GM13977 (cell line): ENCODE measurements around the gene HOMER1.

ENCODE experiments used
- DNase-seq: peaks from one replicate; pipeline ENCODE4 v3.0.0; 2012; ENCODE audit warnings: low spot score
- in situ Hi-C: fragments of 300-500 bp; cut with MboI; formaldehyde crosslinking; loops from one replicate; pipeline ENCODE4 v1.12.0; 2022; ENCODE audit warnings: low sequenced_read_pairs, low pct_unique_long_range_greater_than_20kb, mixed read lengths, inconsistent platforms; ENCODE audit not compliant: unreplicated experiment
- TF ChIP-seq, protein P1 (sequence below): IDR thresholded peaks from 2 replicates; pipeline ENCODE4 v1.5.1; 2012; ENCODE audit warnings: mild to moderate bottlenecking, control low read depth; ENCODE audit not compliant: insufficient read depth; ENCODE audit errors: extremely low read depth, missing control alignments

The HOMER1 gene

GRCh38 chr5:79378510-79379186 lies 135.3 kb downstream of the HOMER1 start:
- TF ChIP-seq, protein P1, sequence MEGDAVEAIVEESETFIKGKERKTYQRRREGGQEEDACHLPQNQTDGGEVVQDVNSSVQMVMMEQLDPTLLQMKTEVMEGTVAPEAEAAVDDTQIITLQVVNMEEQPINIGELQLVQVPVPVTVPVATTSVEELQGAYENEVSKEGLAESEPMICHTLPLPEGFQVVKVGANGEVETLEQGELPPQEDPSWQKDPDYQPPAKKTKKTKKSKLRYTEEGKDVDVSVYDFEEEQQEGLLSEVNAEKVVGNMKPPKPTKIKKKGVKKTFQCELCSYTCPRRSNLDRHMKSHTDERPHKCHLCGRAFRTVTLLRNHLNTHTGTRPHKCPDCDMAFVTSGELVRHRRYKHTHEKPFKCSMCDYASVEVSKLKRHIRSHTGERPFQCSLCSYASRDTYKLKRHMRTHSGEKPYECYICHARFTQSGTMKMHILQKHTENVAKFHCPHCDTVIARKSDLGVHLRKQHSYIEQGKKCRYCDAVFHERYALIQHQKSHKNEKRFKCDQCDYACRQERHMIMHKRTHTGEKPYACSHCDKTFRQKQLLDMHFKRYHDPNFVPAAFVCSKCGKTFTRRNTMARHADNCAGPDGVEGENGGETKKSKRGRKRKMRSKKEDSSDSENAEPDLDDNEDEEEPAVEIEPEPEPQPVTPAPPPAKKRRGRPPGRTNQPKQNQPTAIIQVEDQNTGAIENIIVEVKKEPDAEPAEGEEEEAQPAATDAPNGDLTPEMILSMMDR, result no peak

DNA sequence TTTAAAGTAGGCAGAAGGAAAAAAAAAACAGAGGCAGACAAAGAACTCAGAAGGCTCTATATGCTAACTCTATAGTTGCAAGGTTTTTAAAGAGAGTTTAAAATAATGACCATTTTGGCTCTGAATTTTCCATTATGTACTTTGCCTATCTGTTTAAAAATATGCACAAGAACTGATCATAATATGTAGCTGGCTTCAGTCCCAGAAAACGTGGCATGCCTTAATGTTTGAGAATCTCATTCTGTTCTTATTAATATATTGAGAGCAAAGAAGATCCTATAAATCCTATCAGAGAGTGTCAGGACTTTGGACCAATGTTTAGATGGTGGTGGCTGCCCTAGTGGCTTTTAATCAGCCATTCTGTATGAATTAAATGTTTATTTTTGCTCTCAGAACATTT lies 156.5 kb downstream of the HOMER1 start:
- in situ Hi-C loops, result no loop called here
- TF ChIP-seq, protein P1, result no peak
- DNase-seq, result no peak

More at GRCh38 chr5:79378510-79379186, 135.3 kb downstream of the HOMER1 start:
- no peak for DNase-seq
- in situ Hi-C loops, result no loop called here

DNA sequence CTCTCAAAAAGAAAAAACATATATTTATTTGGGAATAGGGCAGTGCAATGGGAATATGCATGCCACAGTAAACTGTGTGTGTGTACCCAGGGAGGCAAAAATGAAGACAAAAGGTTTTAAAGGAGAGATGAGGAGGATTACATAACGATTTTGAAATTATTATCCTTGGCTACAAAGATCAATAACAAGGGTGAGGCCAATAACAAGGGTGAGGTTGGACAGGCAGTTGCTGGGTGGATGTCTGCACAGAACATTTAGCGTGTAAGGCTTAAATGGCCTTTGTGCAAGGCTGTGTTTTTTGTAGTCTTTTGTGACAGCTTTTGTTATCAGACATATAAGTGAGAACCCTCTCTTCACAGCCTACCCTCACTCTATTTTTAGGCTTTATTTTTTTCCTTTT lies 164.1 kb downstream of the HOMER1 start:
- TF ChIP-seq, protein P1, result no peak
- in situ Hi-C loops, result no loop called here
- no peak for DNase-seq

DNA sequence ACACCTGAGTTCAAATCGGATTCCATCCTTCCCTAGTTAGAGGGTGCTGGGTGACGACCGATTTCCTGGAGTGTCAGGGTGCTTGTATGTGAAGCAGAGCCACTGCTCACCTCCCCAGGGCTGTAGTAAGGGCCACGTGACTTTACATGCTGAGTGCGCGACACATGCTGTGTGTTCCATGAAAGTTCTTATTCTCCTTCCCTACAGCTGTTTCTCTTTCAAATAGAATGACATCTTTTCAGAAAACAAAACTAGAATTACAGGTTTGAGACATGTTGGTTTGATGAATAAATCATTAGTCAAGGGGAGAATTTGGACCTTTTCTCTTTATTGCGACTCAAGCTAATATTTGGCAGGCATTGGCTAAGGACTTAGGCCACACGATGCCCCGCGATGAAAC lies 164.9 kb downstream of the HOMER1 start:
- no peak for DNase-seq
- in situ Hi-C loops, result no loop called here
- TF ChIP-seq, protein P1, result no peak

DNA sequence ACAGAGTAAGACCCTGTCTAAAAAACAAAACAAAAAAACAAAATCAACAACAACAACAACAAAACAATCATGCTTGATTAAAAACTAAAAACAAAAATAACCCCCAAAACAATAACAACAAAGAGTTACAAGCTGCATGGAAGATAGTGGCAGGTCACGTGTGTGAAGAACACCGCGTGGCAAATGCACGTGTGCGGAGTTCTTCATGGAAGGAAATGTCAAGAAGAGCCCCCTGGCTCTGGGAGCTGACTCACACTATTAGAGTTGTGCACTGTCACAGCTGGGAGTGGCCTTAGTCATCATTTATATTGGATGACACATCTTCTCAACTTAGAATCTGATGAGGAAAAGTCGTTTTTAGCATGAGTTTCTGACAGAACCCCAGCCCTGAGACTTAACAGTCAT lies 167.5 kb downstream of the HOMER1 start:
- TF ChIP-seq, protein P1, result no peak
- in situ Hi-C loops, result no loop called here
- DNase-seq, result no peak

DNA sequence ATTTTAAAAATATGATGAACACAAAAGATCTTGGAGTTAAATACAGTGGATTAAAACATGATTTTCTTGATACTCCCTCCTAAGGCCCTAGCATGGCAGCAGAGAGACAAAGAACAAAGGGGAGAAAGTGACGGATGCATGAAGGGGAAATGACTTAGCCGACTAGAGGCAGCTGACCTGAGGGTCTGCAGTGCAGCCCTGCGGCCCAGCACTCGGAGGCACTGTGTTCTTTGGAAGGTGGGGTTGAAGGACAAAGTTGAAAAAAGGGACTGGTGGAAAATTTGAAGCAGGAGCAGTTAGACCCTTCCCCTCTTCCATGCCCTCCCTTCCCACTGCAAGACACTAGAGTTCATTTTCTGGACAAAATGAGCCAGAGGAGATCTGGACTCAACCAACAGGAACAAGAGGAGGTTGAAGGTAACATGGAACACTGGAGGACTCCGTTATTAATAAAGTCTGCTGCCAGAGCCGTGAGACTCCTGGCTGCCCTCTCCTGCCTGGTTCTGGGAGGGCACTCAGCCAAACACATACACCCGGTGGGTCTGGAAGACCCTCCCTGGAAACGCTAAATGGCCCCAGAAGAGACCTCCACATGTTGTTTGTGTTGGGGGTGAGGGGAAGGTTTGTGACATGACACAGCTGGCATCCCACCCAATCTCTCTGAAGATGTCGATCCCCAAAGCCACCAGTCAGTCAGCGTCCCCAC lies 179.9 kb downstream of the HOMER1 start:
- in situ Hi-C loops, result no loop called here
- TF ChIP-seq, protein P1, result no peak
- DNase-seq, result no peak
